GM18909 (cell line): Measurements from ENCODE around the gene MAPRE2.
"Not testable (repeated sequence)": the region's sequence is repeated elsewhere in the genome, so short reads cannot be mapped to it uniquely, and the experiment has no call there.

Experiments used
- ATAC-seq: cut with Tn5 transposase; IDR thresholded peaks from one replicate; pipeline ENCODE4 v1.9.1; 2021; ENCODE audit warnings: mild to moderate bottlenecking; ENCODE audit not compliant: unreplicated experiment, poor library complexity

Gene MAPRE2

GRCh38 chr18:35167857-35168256, 126.6 kb downstream of the MAPRE2 start:
- no peak for ATAC-seq

- ATAC-seq = not testable (repeated sequence)
These were observed 129.1 kb downstream of the MAPRE2 start for GRCh38 chr18:35170323-35170722.

GRCh38 chr18:35171315-35171987, 130.2 kb downstream of the MAPRE2 start:
- ATAC-seq = no peak

- ATAC-seq = no peak
These were observed 130.8 kb downstream of the MAPRE2 start for GRCh38 chr18:35172009-35172408.

GRCh38 chr18:35172451-35173035, 131.3 kb downstream of the MAPRE2 start:
- ATAC-seq = no peak

GRCh38 chr18:35174093-35174731, 133.0 kb downstream of the MAPRE2 start:
- peak; percentile 89 for ATAC-seq

- ATAC-seq = no peak
These were observed 133.5 kb downstream of the MAPRE2 start for GRCh38 chr18:35174745-35175144.

- no peak for ATAC-seq
These were observed 135.7 kb downstream of the MAPRE2 start for GRCh38 chr18:35176925-35177324.

GRCh38 chr18:35178260-35178659, 137.0 kb downstream of the MAPRE2 start:
- no peak for ATAC-seq

- no peak for ATAC-seq
These were observed 138.7 kb downstream of the MAPRE2 start for GRCh38 chr18:35179906-35180305.

GRCh38 chr18:35180455-35180854, 139.2 kb downstream of the MAPRE2 start:
- ATAC-seq = no peak

- ATAC-seq = no peak
These were observed 140.9 kb downstream of the MAPRE2 start for GRCh38 chr18:35182151-35182550.

- no peak for ATAC-seq
These were observed 142.7 kb downstream of the MAPRE2 start for GRCh38 chr18:35183886-35184285.

GRCh38 chr18:35185771-35186170, 144.6 kb downstream of the MAPRE2 start:
- no peak for ATAC-seq

- ATAC-seq = no peak
These were observed 145.2 kb downstream of the MAPRE2 start for GRCh38 chr18:35186291-35187034.

GRCh38 chr18:35189510-35189909, 148.3 kb downstream of the MAPRE2 start:
- no peak for ATAC-seq

- no peak for ATAC-seq
These were observed 149.9 kb downstream of the MAPRE2 start for GRCh38 chr18:35190948-35191697.

- no peak for ATAC-seq
These were observed 150.4 kb downstream of the MAPRE2 start for GRCh38 chr18:35191698-35192025.

GRCh38 chr18:35192415-35192814, 151.2 kb downstream of the MAPRE2 start:
- ATAC-seq = no peak
